ENCODE data around the gene MRPS26. TPM values are rescaled to one million over a fixed set of nuclear protein-coding genes. Genes with fewer than 3 reads are reported as not detected.
"Not testable (repeated sequence)": the region's sequence is repeated elsewhere in the genome, so short reads cannot be mapped to it uniquely, and the experiment has no call there.

The MRPS26 gene
- total and polyA plus RNA-seq, 7 donors = 33.5 to 71.7 (median 61.3) TPM

DNA sequence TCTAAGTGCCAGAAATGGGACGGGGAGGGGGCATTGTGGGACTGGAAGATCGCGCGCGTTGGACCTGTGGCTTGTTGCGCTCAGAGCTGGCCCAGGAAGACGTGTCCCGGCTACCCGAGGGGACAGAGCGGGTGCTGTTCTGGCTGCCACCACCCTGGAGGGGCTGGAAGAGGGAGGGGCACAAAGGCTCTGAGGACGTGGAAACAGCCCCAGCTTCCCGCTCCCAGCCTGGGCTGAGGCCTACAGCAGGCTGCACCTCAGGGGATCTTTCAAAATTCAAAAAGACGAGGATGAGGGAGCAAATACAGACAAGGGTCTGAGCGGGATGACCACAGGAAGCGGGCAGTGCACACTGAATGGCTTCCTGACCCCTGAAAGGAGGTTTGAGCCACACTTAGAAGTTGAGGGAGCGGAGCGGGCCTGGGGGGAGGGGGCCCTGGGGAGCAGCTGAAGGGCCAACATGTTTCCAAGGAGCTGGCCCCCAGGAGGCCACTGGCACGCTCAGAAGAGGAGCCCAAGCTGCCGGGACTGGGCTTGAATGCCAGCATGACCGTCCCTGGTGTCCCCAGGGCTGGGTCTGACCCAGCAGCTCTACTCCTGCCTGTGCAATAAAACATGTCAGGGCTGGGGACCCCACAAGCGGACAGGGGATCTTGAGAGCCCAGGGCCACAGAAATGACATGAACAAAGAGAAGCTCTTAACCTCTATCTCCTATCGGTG is 26.8 kb downstream of the MRPS26 start:
- peaks cover 19 to 34% (median 30%) of the 10 kb centered on the region in 3 donors for H3K27me3 ChIP-seq
- DNase-seq = no peak
- no peaks in the 10 kb centered on the region for H3K9me3 ChIP-seq
- 81 to 86% methylated on average over 22 of the region's 22 CpGs for WGBS, 2 donors
- H3K4me1 ChIP-seq = peaks cover 0 to 13% (median 11%) of the 10 kb centered on the region in 4 donors
- no peak overlapping the region for H3K27ac ChIP-seq
- peak overlapping the region in 3 of 4 donors; percentile 44 to 54 (median 53) for H3K4me3 ChIP-seq
- intact Hi-C loops (cut with DNase I) = no loop called here
- TF ChIP-seq, protein P1, sequence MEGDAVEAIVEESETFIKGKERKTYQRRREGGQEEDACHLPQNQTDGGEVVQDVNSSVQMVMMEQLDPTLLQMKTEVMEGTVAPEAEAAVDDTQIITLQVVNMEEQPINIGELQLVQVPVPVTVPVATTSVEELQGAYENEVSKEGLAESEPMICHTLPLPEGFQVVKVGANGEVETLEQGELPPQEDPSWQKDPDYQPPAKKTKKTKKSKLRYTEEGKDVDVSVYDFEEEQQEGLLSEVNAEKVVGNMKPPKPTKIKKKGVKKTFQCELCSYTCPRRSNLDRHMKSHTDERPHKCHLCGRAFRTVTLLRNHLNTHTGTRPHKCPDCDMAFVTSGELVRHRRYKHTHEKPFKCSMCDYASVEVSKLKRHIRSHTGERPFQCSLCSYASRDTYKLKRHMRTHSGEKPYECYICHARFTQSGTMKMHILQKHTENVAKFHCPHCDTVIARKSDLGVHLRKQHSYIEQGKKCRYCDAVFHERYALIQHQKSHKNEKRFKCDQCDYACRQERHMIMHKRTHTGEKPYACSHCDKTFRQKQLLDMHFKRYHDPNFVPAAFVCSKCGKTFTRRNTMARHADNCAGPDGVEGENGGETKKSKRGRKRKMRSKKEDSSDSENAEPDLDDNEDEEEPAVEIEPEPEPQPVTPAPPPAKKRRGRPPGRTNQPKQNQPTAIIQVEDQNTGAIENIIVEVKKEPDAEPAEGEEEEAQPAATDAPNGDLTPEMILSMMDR (IDR thresholded peaks at IDR 0.05) = no peak
- TF ChIP-seq POLR2A (IDR thresholded peaks at IDR 0.05) (no peak), POLR2AphosphoS5 (IDR thresholded peaks at IDR 0.05) (no peak), EP300 (IDR thresholded peaks at IDR 0.05) (no peak)
- H3K36me3 ChIP-seq = no peaks in the 10 kb centered on the region

DNA sequence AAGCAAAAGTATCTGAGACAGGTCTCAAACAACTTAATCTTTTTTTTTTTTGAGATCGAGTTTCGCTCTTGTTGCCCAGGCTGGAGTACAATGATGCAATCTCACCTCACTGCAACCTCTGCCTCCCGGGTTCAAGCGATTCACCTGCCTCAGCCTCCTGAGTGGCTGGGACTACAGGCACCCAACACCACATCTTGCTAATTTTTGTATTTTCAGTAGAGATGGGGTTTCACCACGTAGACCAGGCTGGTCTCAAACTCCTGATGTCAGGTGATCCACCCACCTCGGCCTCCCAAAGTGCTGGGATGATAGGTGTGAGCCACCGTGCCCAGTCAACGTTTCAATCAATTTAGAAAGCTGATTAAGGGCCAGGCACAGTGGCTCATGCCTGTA is 27.4 kb downstream of the MRPS26 start:
- 88 to 95% methylated on average over 8 of the region's 8 CpGs for WGBS, 2 donors
- Histone ChIP-seq H3K4me1 (peaks cover 0 to 13% (median 11%) of the 10 kb centered on the region in 4 donors), H3K27me3 (peaks cover 19 to 34% (median 30%) of the 10 kb centered on the region in 3 donors)
- H3K9me3 ChIP-seq; H3K36me3 ChIP-seq; intact Hi-C loops (cut with DNase I); H3K4me3 ChIP-seq; H3K27ac ChIP-seq; DNase-seq: not testable (repeated sequence)

DNA sequence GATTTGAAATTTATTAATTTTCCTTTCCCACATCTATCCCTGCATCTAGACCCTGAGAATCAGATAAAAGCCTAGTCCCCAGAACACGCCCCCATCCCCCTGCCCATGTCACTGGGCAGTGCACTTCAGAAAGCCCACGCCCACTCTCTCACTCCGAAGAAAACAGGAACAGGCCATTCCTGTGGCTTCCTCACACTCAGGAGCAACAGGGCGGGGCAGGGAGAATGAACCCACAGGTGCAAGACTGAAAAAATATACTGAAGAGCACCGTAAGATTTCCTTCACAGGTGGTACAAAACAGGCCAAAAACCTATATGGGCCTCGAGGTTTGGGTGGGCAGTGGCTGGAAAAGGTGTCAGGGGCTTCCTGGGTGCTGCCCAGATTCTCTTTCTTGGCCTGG is 29.0 kb downstream of the MRPS26 start:
- TF ChIP-seq, protein P1 (IDR thresholded peaks at IDR 0.05) = no peak
- TF ChIP-seq EP300 (IDR thresholded peaks at IDR 0.05) (no peak), POLR2A (IDR thresholded peaks at IDR 0.05) (no peak), POLR2AphosphoS5 (IDR thresholded peaks at IDR 0.05) (no peak)
- peaks cover 19 to 42% (median 30%) of the 10 kb centered on the region in 3 donors for H3K27me3 ChIP-seq
- no peak overlapping the region for H3K4me3 ChIP-seq
- no peak for DNase-seq
- H3K9me3 ChIP-seq = no peaks in the 10 kb centered on the region
- H3K4me1 ChIP-seq = peaks cover 0 to 13% (median 11%) of the 10 kb centered on the region in 4 donors
- WGBS, 2 donors = 24 to 39% methylated on average over 6 of the region's 6 CpGs
- intact Hi-C loops (cut with DNase I) = no loop called here
- no peaks in the 10 kb centered on the region for H3K36me3 ChIP-seq
- H3K27ac ChIP-seq = no peak overlapping the region

DNA sequence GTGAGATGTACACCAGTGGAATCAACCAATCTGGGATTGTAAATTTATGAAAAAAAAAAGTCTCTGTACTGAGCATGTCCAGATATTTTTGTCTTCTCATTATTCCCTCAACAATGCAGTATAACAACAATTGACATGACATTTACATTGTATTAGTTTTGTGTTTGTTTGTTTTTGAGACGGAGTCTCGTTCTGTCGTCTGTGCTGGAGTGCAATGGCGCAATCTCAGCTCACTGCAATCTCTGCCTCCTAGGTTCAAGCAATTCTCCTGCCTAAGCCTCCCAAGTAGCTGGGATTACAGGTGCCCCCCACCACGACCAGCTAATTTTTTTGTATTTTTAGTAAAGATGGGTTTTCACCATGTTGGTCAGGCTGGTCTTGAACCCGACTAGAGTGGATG is 29.5 kb downstream of the MRPS26 start:
- peaks cover 0 to 13% (median 11%) of the 10 kb centered on the region in 4 donors for H3K4me1 ChIP-seq
- H3K9me3 ChIP-seq; H3K4me3 ChIP-seq; intact Hi-C loops (cut with DNase I); DNase-seq; H3K27ac ChIP-seq; H3K36me3 ChIP-seq: not testable (repeated sequence)
- 69 to 78% methylated on average over 6 of the region's 6 CpGs for WGBS, 2 donors
- peaks cover 19 to 44% (median 30%) of the 10 kb centered on the region in 3 donors for H3K27me3 ChIP-seq

DNA sequence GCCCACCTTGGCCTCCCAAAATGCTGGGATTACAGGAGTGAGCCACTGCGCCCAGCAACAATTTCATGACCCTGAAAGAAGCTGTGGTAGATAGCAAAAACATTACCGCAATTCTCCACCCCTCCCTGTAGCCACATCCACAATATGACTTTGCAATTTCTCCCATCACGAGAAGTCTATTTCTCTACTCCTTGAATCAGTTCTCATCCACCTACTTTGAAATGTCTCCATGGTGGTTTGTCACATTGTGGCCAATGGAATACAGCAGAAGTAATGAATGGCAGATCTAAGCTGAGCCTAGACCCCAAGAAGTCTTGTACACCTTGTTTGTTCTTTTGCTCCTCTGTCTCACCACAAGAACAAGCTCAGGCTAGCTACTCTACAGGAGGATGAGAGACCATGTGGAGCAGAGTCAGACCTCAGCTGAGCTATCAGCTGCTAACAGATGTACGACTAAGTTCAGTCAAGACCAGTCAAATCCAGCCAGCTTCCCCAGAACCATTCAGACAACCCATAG is 31.8 kb downstream of the MRPS26 start:
- H3K27ac ChIP-seq = no peak overlapping the region
- intact Hi-C loops (cut with DNase I) = no loop called here
- peaks cover 16 to 43% (median 27%) of the 10 kb centered on the region in 3 donors for H3K27me3 ChIP-seq
- no peak for DNase-seq
- peaks cover 0 to 8% (median 6%) of the 10 kb centered on the region in 4 donors for H3K4me1 ChIP-seq
- no peak overlapping the region for H3K4me3 ChIP-seq
- WGBS, 2 donors = 50 to 85% methylated on average over 4 of the region's 4 CpGs
- TF ChIP-seq POLR2AphosphoS5 (IDR thresholded peaks at IDR 0.05) (no peak), EP300 (IDR thresholded peaks at IDR 0.05) (no peak), POLR2A (IDR thresholded peaks at IDR 0.05) (no peak)
- TF ChIP-seq, protein P1 (IDR thresholded peaks at IDR 0.05) = no peak
- H3K9me3 ChIP-seq = no peaks in the 10 kb centered on the region
- no peaks in the 10 kb centered on the region for H3K36me3 ChIP-seq
